Loucy (cell line): Measurements from ENCODE around the gene ANKRD23.

Experiments
- EZH2phosphoT487 ChIP-seq: fragments of 200-600 bp; IDR thresholded peaks from 2 replicates; pipeline ENCODE4 v1.6.1; 2018; ENCODE audit warnings: antibody characterized with exemption, mild to moderate bottlenecking, moderate library complexity, borderline replicate concordance
- TF ChIP-seq, protein P1 (sequence below): fragments of 200-600 bp; sonication (generic); conservative IDR thresholded peaks from 2 replicates; pipeline ENCODE4 v1.5.1; 2014; ENCODE audit warnings: mild to moderate bottlenecking, antibody characterized with exemption, low read length

GRCh38 chr2:96839293-96839874, 4.4 kb downstream of the ANKRD23 start:
- TF ChIP-seq, protein P1, sequence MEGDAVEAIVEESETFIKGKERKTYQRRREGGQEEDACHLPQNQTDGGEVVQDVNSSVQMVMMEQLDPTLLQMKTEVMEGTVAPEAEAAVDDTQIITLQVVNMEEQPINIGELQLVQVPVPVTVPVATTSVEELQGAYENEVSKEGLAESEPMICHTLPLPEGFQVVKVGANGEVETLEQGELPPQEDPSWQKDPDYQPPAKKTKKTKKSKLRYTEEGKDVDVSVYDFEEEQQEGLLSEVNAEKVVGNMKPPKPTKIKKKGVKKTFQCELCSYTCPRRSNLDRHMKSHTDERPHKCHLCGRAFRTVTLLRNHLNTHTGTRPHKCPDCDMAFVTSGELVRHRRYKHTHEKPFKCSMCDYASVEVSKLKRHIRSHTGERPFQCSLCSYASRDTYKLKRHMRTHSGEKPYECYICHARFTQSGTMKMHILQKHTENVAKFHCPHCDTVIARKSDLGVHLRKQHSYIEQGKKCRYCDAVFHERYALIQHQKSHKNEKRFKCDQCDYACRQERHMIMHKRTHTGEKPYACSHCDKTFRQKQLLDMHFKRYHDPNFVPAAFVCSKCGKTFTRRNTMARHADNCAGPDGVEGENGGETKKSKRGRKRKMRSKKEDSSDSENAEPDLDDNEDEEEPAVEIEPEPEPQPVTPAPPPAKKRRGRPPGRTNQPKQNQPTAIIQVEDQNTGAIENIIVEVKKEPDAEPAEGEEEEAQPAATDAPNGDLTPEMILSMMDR = no peak
- no peak for TF ChIP-seq EZH2phosphoT487
